ENCODE results near the gene MESD.
"Not testable (repeated sequence)": the region's sequence is repeated elsewhere in the genome, so short reads cannot be mapped to it uniquely, and the experiment has no call there.

MESD gene

DNA sequence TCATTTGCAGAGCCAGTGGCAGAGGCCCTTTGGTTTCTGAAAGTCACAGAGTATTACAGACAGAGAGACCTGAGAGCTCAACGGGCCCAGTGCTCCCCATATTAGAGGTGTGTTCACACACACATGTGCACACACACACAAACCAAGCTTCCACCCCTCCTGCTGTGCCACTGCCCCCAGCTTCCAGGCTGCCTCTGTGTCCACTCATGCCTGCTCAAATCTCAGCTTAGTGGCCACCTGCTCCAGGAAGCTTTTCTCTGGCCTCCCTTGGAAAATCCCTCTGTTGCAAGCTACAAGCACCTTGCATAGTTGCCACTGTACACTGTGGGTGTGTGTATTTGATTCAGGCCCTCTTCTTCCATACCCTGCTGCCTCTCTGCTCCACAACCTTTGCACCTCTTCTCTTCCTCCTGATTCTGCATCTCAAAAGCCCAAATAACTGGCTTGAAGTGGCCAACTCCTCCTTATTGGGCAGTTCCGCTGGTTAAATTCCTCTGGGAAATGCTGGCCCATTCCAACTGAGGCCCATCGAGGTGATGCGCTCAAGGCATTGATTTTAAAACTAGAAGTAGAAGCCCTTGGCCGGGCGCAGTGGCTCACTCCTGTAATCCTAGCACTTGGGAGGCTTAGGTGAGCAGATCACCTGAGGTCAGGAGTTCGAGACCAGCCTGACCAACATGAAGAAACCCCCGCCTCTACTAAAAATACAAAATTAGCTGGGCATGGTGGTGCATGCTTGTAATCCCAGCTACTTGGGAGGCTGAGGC lies 23.0 kb downstream of the MESD start:
- no peak for DNase-seq (ENCODE audit: low read depth)
- TF ChIP-seq, protein P1, sequence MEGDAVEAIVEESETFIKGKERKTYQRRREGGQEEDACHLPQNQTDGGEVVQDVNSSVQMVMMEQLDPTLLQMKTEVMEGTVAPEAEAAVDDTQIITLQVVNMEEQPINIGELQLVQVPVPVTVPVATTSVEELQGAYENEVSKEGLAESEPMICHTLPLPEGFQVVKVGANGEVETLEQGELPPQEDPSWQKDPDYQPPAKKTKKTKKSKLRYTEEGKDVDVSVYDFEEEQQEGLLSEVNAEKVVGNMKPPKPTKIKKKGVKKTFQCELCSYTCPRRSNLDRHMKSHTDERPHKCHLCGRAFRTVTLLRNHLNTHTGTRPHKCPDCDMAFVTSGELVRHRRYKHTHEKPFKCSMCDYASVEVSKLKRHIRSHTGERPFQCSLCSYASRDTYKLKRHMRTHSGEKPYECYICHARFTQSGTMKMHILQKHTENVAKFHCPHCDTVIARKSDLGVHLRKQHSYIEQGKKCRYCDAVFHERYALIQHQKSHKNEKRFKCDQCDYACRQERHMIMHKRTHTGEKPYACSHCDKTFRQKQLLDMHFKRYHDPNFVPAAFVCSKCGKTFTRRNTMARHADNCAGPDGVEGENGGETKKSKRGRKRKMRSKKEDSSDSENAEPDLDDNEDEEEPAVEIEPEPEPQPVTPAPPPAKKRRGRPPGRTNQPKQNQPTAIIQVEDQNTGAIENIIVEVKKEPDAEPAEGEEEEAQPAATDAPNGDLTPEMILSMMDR (IDR thresholded peaks at IDR 0.05; ENCODE audit: low read depth, low read length, missing control alignments) = no peak
- no peak overlapping the region for H3K4me3 ChIP-seq (ENCODE audit: low read depth, low read length)

- not testable (repeated sequence) for H3K4me3 ChIP-seq (ENCODE audit: low read depth, low read length); DNase-seq (ENCODE audit: low read depth)
Measured at GRCh38 chr15:80965454-80965853, 24.2 kb downstream of the MESD start.

DNA sequence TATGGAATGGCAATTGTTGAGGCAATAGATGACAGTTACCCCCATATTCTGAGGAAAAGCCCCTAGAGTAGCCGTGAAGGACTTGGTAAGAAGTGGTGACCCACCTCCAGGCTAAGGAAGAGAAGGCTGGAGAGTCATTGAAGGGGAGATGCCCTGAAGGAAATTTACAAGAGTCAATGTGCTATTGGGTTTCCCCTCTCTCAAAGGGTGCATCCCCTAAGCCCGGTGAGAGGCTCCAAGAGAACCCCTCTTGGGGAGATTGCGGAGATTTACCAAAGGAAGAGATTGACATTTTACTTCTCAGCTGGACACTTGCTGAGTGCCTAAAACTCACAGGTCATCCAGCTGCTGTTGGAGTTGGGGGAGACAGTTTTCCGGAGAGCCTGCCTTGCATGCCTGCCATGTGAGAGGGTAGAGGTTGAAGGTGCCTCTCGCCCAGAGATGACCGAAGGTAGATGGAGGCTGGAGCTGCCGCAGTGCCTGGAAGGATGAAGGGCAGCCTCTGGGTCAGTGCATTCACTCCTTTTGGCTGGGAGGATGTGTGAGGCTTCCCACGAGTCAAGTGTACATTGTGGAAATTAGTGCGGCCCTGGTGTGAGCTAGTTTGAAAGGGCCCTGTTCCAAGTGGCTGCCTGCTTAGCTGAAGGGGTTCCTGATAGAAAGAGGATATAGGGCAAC lies 30.7 kb downstream of the MESD start:
- DNase-seq (ENCODE audit: low read depth) = no peak
- TF ChIP-seq, protein P1 (IDR thresholded peaks at IDR 0.05; ENCODE audit: low read depth, low read length, missing control alignments) = no peak
- H3K4me3 ChIP-seq (ENCODE audit: low read depth, low read length) = no peak overlapping the region

GRCh38 chr15:80957976-80958375 lies 31.6 kb downstream of the MESD start:
- DNase-seq (ENCODE audit: low read depth) = no peak

DNA sequence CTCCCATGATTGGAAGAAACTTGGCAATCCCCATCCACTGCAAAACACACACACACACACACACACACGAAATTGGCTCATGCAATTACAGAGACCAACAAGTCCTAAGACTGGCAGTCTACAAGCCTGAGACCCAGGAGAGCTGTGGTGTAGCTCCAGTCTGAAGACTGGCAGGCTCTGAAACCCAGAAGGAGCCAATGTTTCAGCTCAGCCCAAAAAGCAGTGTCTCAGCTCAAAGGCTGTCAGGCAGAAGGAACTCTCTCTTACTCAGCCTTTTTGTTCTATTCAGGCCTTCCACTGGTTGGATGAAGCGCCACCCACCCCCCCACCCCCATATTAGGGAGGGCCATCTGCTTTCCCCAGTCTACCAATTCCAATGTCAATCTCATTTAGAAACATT lies 32.1 kb downstream of the MESD start:
- H3K4me3 ChIP-seq (ENCODE audit: low read depth, low read length) = no peak overlapping the region
- DNase-seq (ENCODE audit: low read depth) = no peak
- TF ChIP-seq, protein P1 (IDR thresholded peaks at IDR 0.05; ENCODE audit: low read depth, low read length, missing control alignments) = no peak

More at GRCh38 chr15:80957976-80958375, 31.6 kb downstream of the MESD start:
- H3K4me3 ChIP-seq (ENCODE audit: low read depth, low read length) = no peak overlapping the region
- TF ChIP-seq, protein P1 (IDR thresholded peaks at IDR 0.05; ENCODE audit: low read depth, low read length, missing control alignments) = no peak

GRCh38 chr15:80955571-80956452 lies 33.8 kb downstream of the MESD start:
- not testable (repeated sequence) for H3K4me3 ChIP-seq (ENCODE audit: low read depth, low read length); DNase-seq (ENCODE audit: low read depth)

GRCh38 chr15:80953953-80954778 lies 35.5 kb downstream of the MESD start:
- no peak overlapping the region for H3K4me3 ChIP-seq (ENCODE audit: low read depth, low read length)
- TF ChIP-seq, protein P1 (IDR thresholded peaks at IDR 0.05; ENCODE audit: low read depth, low read length, missing control alignments) = no peak
- no peak for DNase-seq (ENCODE audit: low read depth)
